Vagina (tissue), 2 donors: ENCODE measurements around the gene NPAS2. TPM values are rescaled to one million over a fixed set of nuclear protein-coding genes. Genes with fewer than 3 reads are reported as not detected.

ENCODE experiments used
- DNase-seq, 2 donors: peaks; one replicate each; pipeline ENCODE4 v3.0.0-alpha.2; 2017; ENCODE audit errors: extremely low spot score in 2 of 2
- H3K27ac ChIP-seq: fragments of 200-600 bp; sonication (generic); one replicate; pipeline ENCODE4 v1.5.1; 2019
- H3K27me3 ChIP-seq: fragments of 200-600 bp; sonication (generic); one replicate; pipeline ENCODE4 v1.5.1; 2019
- H3K36me3 ChIP-seq, 2 donors: fragments of 200-600 bp; sonication (generic); one replicate each; pipeline ENCODE4 v1.5.1; 2017 to 2019
- H3K4me1 ChIP-seq: fragments of 200-600 bp; sonication (generic); one replicate; pipeline ENCODE4 v1.5.1; 2019
- H3K4me3 ChIP-seq, 2 donors: fragments of 200-600 bp; sonication (generic); 1 replicate in 1 of 2; 2 replicates in 1 of 2; pipeline ENCODE4 v1.5.1; 2016 to 2019
- H3K9me3 ChIP-seq: fragments of 200-600 bp; sonication (generic); one replicate; pipeline ENCODE4 v1.5.1; 2019
- POLR2A ChIP-seq, 2 donors: fragments of 450-650 bp; IDR thresholded peaks; one replicate each; pipeline ENCODE4 v1.6.1; 2017; ENCODE audit warnings: antibody characterized with exemption in 2 of 2, mild to moderate bottlenecking in 2 of 2, moderate library complexity in 2 of 2
- POLR2AphosphoS5 ChIP-seq, 2 donors: sonication (generic); formaldehyde crosslinking; IDR thresholded peaks; one replicate each; pipeline ENCODE4 v1.9.0; 2017; ENCODE audit warnings: antibody characterized with exemption in 2 of 2, mild to moderate bottlenecking in 2 of 2, low read depth in 1 of 2; ENCODE audit not compliant: insufficient read depth in 1 of 2
- intact Hi-C: fragments of 100-400 bp; cut with DNase I; formaldehyde crosslinking; loops from one replicate; pipeline ENCODE4 v1.15.1; 2023
- total RNA-seq: library from RNA; depleted of rRNA; stranded (reverse); fragments of >200 nt; gene quantifications from one replicate; pipeline ENCODE4 v1.2.3, GENCODE V29; 2016
- TF ChIP-seq, protein P1 (sequence below), 3 experiments: fragments of 450-650 bp in 2 of 3; fragments of 200-600 bp in 1 of 3; sonication (generic) in 1 of 3; IDR thresholded peaks; one replicate each; pipeline ENCODE4 v1.5.1; 2017 to 2019; ENCODE audit warnings: antibody characterized with exemption in 3 of 3, mild to moderate bottlenecking in 2 of 3, moderate library complexity in 2 of 3

Gene NPAS2
- total RNA-seq, 1 donor from 2014 or later = 37.6 TPM

GRCh38 chr2:100778637-100779450 lies 41.1 kb upstream of the NPAS2 start:
- Histone ChIP-seq H3K27ac (no peak overlapping the region), H3K4me3 (no peak overlapping the region), H3K9me3 (no peaks in the 10 kb centered on the region), H3K36me3 (no peaks in the 10 kb centered on the region), H3K4me1 (no peaks in the 10 kb centered on the region), H3K27me3 (no peaks in the 10 kb centered on the region)
- TF ChIP-seq, protein P1, sequence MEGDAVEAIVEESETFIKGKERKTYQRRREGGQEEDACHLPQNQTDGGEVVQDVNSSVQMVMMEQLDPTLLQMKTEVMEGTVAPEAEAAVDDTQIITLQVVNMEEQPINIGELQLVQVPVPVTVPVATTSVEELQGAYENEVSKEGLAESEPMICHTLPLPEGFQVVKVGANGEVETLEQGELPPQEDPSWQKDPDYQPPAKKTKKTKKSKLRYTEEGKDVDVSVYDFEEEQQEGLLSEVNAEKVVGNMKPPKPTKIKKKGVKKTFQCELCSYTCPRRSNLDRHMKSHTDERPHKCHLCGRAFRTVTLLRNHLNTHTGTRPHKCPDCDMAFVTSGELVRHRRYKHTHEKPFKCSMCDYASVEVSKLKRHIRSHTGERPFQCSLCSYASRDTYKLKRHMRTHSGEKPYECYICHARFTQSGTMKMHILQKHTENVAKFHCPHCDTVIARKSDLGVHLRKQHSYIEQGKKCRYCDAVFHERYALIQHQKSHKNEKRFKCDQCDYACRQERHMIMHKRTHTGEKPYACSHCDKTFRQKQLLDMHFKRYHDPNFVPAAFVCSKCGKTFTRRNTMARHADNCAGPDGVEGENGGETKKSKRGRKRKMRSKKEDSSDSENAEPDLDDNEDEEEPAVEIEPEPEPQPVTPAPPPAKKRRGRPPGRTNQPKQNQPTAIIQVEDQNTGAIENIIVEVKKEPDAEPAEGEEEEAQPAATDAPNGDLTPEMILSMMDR (IDR thresholded peaks at IDR 0.05) = no peak
- TF ChIP-seq POLR2AphosphoS5 (IDR thresholded peaks at IDR 0.05; ENCODE audit: insufficient read depth in 1 of 2, low read depth in 1 of 2) (no peak), POLR2A (IDR thresholded peaks at IDR 0.05) (no peak)
- no peak for DNase-seq
- intact Hi-C loops = no loop called here

DNA sequence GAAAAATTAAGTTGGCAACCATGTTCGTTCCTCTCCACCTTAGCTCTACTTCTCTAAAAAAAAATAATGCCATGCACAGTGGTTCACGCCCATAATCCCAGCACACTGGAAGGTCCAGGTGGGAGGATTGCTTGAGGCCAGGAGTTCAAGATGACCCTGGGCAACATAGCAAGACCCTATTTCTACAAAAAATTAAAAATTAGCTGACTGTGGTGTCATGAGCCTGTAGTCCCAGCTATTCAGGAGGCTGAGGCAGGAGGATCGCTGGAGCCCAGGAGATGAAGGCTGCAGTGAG lies 40.1 kb upstream of the NPAS2 start:
- H3K36me3 ChIP-seq = no peaks in the 10 kb centered on the region
- no peak overlapping the region for H3K4me3 ChIP-seq
- no peak overlapping the region for H3K27ac ChIP-seq
- no peaks in the 10 kb centered on the region for H3K27me3 ChIP-seq
- no peaks in the 10 kb centered on the region for H3K4me1 ChIP-seq
- no peak for TF ChIP-seq POLR2A (IDR thresholded peaks at IDR 0.05)
- intact Hi-C loops = no loop called here
- DNase-seq = no peak
- H3K9me3 ChIP-seq = no peaks in the 10 kb centered on the region

GRCh38 chr2:100780203-100781008 lies 39.5 kb upstream of the NPAS2 start:
- no peaks in the 10 kb centered on the region for H3K36me3 ChIP-seq
- TF ChIP-seq, protein P1 (IDR thresholded peaks at IDR 0.05) = no peak
- TF ChIP-seq POLR2AphosphoS5 (IDR thresholded peaks at IDR 0.05; ENCODE audit: insufficient read depth in 1 of 2, low read depth in 1 of 2) = peak in 1 of 2 donors; percentile 18
- no peak for TF ChIP-seq POLR2A (IDR thresholded peaks at IDR 0.05)
- DNase-seq = no peak
- H3K4me3 ChIP-seq = no peak overlapping the region
- H3K27ac ChIP-seq = no peak overlapping the region
- H3K9me3 ChIP-seq = no peaks in the 10 kb centered on the region
- intact Hi-C loops = no loop called here
- H3K27me3 ChIP-seq = no peaks in the 10 kb centered on the region
- no peaks in the 10 kb centered on the region for H3K4me1 ChIP-seq

GRCh38 chr2:100781009-100781325 lies 39.0 kb upstream of the NPAS2 start:
- no peaks in the 10 kb centered on the region for H3K9me3 ChIP-seq
- TF ChIP-seq, protein P1 (IDR thresholded peaks at IDR 0.05) = no peak
- TF ChIP-seq POLR2AphosphoS5 (IDR thresholded peaks at IDR 0.05; ENCODE audit: insufficient read depth in 1 of 2, low read depth in 1 of 2) = no peak
- no peak for TF ChIP-seq POLR2A (IDR thresholded peaks at IDR 0.05)
- no peaks in the 10 kb centered on the region for H3K27me3 ChIP-seq
- H3K4me3 ChIP-seq = no peak overlapping the region
- no peaks in the 10 kb centered on the region for H3K36me3 ChIP-seq
- H3K4me1 ChIP-seq = no peaks in the 10 kb centered on the region
- DNase-seq = no peak
- no peak overlapping the region for H3K27ac ChIP-seq
- intact Hi-C loops = no loop called here

- Histone ChIP-seq H3K36me3 (no peaks in the 10 kb centered on the region), H3K27ac (no peak overlapping the region), H3K9me3 (no peaks in the 10 kb centered on the region), H3K4me1 (peaks cover 5% of the 10 kb centered on the region), H3K4me3 (no peak overlapping the region), H3K27me3 (no peaks in the 10 kb centered on the region)
- intact Hi-C loops = no loop called here
- TF ChIP-seq, protein P1 (IDR thresholded peaks at IDR 0.05) = no peak
- no peak for TF ChIP-seq POLR2AphosphoS5 (IDR thresholded peaks at IDR 0.05; ENCODE audit: insufficient read depth in 1 of 2, low read depth in 1 of 2)
- TF ChIP-seq POLR2A (IDR thresholded peaks at IDR 0.05) = no peak
- DNase-seq = no peak
These were observed 38.2 kb upstream of the NPAS2 start for GRCh38 chr2:100781523-100782379.
